Stimulated activated CD4-positive, alpha-beta T cell treated with anti-CD3 and anti-CD28 coated beads, TNF-alpha, amount 100 ng/mL, for 1 hour (primary cell): ENCODE data around the gene SAMD15.
"Not testable (repeated sequence)": the region's sequence is repeated elsewhere in the genome, so short reads cannot be mapped to it uniquely, and the experiment has no call there.

ENCODE experiments used
- DNase-seq, 3 donors: peaks; one replicate each; pipeline ENCODE4 v3.0.0-alpha.2; 2020; ENCODE audit warnings: low read depth in 3 of 3, low spot score in 1 of 3

The SAMD15 gene

DNA sequence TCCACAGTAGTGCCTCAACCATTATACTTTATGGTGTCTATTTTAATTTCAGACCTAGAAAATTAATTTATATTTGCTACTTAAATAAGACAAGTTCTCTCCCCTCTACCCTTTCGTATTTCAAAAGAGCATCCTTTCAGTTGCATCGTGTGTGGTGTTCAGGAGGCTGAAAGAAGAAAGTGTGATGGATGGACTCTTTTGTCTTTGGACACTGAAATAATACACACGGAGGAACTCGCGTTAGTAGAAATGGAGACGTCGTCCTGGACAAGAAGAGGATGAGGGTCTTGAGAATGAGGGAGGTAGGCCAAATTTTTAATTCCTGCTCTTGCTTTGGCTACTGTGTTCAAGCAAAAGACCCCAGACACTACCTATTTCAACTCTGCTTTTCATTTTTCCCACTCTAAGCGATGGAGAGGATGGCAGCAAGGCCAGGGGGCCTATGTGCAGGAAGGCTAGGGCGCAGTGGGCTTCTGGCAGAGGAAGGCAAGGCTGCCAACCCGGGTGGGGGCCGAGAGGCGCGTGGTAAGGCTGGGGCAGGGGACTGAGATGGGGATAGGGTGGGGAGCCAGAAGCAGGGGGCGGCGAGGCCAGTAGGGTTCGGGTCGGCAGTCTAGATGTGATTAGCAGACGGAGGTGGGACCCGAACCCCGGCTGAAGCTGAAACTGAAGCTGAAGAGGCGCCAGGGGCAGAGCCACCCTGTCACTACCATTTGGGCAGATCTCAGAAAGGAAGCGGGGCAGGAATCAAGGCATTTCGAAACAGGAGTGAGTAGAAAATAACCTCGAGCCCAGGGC lies 1.0 kb upstream of the SAMD15 start:
- DNase-seq, result peak in 1 of 3 donors; percentile 12

DNA sequence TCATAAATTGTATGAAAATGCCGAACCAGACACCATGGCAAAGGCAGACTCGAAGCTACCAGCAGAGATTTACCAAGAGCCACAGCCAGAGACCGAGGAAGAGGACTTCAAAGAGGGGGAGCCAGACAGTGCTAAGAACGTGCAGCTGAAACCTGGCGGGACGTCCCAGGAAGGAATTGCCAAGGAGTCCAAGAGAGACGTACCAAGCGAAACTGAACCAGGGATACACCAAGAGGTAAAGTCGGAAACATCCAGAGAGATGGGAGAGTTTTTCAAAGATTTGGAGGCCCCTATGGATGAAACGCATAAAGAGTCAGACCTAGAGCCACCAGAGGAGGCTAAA lies 294 bp downstream of the SAMD15 start:
- DNase-seq, result no peak

DNA sequence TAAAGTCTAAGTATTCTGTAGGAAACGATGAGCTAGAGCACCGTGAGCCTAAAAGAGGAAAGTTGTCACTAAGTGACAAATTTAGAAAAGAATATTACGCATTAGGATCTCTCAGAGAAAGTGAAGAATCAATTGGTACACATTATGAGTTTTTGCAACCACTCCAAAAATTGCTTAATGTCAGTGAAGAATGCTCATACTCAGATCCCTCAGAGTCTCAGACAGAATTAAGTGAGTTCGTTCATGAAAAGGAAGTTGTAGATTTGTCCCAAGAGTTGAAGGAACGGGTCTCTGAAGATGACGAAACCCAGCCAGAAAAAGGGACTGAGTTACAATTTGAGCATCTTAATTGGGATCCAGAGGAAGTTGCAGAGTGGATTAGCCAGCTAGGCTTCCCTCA lies 1.5 kb downstream of the SAMD15 start:
- no peak for DNase-seq

DNA sequence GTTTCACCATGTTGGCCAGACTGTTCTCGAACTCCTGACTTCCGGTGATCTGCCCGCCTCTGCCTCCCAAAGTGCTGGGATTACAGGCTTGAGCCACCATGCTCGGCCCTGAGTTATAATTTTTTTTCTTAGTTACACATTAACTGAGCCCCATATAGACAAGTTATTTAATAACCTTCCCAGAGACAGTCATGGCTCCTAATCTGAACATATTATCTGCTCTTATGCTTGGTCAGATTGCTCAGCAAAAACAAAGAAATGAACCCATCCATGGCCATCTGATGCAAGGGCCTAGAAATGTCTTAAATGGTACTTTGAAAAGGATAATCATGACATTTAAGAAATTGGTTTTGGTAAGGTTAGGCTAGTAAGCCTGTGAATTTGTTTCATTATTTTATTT lies 13.0 kb downstream of the SAMD15 start:
- no peak for DNase-seq

DNA sequence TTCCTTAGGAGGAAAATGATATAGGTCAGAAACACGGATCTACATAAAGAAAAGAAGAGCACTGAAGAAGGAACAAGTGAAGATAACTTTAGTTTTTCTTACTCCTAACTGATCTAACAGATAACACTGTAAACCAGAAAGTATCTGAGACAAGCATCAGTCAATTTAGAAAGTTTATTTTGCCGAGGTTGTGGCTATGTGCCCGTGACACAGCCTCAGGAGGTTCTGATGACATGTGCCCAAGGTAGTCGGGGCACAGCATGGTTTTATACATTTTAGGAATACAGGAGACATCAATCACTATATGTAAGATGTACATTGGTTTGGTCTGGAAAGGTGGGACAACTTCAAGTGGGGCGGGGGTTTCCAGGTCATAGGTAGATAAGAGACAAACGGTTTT lies 23.0 kb downstream of the SAMD15 start:
- DNase-seq, result no peak

DNA sequence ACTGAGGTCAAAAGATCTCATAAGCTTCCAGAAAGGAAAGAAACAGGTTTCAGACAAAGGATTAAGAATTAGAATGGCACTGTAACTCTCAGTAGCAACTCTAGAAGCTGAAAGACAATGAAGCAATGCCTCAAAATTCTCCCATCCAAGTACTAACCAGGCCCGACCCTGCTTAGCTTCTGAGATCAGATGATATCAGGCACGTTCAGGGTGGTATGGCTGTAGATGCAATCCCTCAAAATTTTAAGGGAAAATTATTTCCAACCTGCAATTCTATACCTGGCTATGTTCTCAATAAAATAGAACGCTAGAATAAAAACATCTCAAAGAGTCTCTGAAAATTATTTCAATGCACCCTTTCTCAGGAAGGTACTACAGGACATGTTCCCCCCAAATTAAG lies 26.6 kb downstream of the SAMD15 start:
- DNase-seq, result no peak

DNA sequence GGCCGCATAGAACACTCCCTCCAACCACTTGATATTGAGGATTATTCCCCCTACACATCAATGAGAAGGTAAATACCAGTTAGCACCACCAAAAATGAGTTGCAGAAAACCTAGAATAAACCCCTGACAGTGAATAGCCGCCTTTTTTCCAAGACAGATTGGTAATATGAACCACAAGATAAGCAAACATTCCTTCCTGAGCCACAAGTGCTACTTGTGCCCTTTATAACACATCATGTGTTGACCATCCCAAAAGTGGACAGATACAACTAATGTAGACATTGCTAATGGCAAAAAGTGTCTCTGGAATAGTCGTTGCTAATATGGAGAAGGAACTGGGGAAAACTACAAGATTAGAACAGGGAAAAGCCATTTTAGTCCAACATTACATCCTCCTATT lies 28.9 kb downstream of the SAMD15 start:
- DNase-seq, result no peak

DNA sequence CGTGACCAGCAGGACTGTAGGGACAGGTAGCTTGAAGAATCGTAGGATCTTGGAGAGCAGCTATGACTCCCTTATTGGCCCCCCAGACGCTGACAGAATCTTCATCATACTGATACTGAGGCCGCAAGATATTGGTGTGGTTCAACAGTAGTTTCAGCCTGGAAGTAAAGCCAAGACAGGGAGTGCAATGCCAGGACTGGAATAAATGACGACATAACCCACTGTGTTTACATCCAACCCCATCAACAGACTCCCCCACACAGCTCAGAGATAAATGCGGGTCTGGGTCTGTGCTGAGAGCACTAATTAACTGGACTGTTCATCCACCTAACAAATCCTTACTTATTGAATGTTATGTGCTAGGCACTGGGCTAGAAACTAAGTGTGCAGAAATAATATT lies 29.5 kb downstream of the SAMD15 start:
- DNase-seq, result no peak

DNA sequence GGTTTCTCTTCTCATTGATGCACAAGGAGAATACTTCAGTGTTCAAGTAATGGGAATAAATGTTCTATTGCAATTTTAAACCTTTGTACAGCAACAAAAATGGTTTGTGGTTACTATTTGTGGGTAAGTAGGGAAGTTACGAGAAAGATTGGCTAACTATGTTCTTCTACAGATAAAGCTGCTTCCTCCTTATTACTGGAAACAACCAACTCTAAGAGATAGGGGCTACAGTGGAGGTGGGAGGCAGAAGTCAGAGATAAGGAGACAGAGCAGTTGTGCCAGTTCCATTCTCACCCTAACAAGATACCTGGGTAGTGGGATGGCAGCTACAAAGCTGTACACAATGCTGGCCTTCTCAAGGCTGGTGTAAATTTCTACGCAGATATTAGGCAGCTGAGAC lies 30.0 kb downstream of the SAMD15 start:
- DNase-seq, result no peak

DNA sequence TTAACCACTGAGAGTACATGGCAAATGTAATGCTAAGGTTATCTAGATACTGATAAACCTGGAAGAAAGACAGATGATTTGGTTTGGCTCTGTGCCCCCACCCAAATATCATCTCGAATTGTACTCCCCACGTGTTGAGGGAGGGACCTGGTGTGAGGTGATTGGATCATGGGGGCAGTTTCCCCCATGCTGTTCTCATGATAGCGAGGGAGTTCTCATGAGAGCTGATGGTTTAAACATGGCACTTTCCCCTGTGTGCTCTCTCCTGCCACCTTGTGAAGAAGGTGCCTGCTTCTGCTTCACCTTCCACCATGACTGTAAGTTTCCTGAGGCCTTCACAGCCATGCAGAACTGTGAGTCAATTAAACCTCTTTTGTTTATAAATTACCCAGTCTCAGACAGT lies 32.0 kb downstream of the SAMD15 start:
- no peak for DNase-seq

DNA sequence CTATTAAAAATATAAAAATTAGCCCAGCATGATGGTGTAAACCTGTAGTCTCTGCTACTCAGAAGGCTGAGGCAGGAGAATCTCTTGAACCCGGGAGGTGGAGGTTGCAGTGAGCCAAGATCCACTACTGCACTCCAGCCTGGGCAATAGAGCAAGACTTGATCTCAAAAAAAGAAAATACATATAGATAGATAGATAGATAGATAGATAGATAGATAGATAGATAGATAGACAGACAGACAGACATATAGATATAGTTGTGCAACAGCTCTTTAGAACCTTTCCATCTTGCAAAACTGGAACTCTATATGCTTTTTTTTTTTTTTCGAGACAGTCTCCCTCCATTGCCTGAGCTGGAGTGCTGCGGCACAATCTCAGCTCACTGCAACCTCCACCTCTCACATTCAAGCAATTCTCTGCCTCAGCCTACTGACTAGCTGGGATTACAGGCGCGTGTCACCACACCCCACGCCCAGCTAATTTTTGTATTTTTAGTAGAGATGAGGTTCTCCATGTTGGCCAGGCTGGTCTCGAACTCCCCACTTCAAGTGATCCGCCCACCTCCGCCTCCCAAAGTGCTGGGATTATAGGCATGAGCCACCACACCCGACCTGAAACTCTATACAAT lies 38.3 kb downstream of the SAMD15 start:
- DNase-seq, result not testable (repeated sequence)

DNA sequence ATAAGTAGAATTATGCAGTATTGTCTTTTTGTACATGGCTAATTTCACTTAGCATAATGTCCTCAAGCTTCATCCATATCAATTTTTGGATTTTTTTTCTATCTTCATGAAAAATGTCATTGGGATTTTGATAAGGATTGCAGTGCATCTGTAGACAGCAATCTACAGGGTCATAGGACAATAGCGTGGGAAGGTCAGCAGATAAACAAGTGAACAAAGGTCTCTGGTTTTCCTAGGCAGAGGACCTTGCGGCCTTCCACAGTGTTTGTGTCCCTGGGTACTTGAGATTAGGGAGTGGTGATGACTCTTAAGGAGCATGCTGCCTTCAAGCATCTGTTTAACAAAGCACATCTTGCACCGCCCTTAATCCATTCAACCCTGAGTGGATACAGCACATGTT lies 38.9 kb downstream of the SAMD15 start:
- not testable (repeated sequence) for DNase-seq

DNA sequence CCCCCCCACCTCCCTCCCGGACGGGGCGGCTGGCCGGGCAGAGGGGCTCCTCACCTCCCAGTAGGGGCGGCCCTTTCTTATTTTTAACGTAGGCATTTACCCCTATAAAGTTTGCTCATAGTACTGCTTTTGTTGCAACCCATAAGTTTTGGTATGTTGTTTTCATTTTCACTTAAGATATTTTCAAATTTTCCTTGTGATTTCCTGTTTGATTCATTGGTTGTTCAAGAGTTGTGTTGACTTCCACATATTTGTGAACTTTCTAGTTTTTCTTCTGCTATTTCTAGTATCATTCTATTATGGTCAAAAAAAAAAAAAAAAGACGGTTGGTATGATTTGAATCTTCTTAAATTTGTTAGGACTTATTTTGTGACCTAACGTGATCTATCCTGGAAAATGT lies 39.7 kb downstream of the SAMD15 start:
- no peak for DNase-seq

DNA sequence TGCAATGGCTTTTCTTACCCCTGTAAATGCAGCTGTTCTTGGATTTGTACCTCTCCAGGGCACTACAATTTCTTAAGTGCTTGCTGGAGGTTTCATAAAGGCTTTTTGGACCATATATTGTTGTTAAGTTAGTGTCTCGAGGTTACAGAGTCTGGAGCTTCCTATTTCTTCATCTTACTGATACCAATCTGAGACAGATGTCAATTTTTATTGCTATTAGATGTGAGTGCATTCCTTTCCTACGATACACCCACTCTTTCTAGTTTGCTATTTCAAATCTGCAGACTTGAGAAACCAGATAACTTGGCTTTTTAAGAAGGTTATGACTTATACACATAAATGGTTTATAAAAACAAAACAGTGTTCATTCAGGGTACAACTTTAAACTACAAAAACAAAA lies 44.0 kb downstream of the SAMD15 start:
- DNase-seq, result no peak

DNA sequence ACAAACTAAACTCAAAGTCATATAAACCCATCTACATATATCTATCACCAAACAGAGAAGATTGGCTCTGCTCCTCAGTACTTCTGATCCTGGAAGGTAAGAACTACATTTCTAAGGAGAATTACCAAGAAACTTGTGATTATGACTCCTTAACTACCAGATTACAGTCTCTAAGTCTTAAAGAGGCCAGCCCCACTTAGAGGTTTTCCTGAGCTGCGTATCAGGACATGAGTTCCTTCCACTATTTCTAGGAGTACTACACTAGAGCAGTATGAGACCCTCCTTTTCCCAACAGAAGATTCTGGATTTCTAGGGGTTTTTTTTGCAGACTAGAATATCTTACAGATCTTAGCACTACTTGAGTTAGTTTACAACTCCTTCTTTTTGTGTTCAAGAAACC lies 46.2 kb downstream of the SAMD15 start, which contains the start of gene NOXRED1:
Gene NOXRED1 (minus strand): TSS at position 101 of the 400 bp plus-strand sequence. CDS start 634 bp downstream, outside the sequence.
- DNase-seq, result no peak

DNA sequence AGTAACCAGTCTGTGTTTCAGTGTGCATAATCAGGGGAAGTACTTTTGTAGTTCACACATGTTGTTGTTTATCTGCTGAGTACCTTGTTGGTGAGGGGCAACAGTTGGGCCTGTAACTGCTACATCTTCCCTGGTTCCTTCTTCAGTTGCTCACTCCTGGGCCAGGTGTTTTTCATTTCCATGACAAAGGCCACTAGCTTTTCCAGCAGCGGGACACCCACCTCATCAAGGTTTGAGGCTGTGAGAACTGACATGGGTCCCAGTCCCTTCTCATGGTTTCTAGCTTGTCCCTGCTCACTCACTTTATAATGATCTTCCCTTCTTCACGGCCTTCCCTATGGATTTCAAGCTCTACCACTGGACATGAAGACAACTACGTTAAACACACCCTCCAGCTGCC lies 47.7 kb downstream of the SAMD15 start:
- DNase-seq, result no peak

DNA sequence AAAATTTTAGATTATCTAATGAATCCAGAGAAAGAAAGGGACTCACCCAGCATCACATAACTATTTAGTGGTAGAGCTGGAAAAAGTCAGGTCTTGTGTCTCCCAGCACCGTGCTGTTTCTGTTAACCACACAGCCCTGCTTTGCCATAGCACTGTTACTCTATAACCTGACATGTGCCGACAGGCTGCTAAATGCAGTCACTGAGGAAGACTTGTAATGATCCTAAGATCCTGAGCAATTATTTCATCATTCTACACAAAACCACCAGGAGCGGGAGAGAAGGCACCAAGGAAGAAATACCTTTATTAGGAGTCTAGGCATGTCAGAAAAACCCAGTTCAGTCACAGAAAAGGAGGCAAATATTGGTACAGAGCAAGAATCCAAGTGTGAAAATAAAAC lies 49.2 kb downstream of the SAMD15 start:
- no peak for DNase-seq

DNA sequence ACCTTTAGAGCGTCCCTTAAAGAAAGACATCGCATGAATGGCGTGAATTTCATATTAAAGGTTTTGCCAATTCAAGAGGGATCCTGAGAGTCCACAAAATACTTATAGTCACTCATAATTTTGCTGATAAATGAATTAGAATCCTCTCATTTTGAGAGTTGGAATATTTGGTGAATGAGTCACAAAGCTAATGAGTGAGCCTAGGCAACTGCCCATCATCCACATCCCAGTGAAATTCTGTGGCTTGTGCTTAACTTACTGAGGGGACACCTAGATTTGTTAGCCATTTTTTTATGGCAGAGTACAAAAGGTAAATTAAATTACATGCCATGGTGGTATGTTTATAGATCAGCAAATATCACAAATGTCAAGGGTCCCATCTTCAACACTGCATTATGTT lies 58.9 kb downstream of the SAMD15 start:
- DNase-seq, result no peak

DNA sequence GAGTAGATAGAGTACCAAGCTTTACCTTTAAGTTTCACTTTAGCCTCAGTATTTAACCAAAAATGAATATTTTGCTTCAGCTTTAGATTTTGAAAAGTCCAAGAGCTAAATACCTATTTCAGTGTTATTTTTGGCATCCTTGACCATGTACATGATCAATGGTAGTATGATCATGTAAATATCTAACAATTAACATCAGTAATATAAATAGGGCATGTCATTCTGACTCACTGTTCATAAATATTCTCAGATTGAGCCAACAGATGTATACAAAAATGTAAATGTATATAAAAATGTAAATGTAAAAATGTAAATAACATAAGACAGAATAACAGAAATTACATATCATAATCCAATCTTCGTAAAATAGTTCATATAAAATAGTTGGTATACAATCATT lies 61.4 kb downstream of the SAMD15 start:
- no peak for DNase-seq

DNA sequence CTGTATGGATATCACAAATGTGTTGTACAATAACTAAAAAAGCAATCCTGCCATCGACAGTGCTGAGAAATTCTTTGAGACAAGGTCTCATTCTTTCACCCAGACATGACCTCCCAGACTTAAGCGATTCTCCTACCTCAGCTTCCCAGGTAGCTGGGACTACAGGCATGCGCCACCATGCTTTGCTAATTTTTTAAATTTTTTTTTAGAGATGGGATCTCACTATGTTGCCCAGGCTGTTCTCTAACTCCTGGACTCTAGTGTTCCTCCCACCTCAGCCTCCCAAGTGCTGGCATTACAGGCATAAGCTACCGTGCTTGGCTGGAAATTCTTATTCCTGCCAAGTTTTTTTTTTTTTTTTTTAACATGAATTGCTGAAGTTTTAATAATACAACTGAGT lies 62.7 kb downstream of the SAMD15 start:
- DNase-seq, result no peak
